Kidney capillary endothelial cell (primary cell): ENCODE results near the gene SRGAP2C.
"Not testable (repeated sequence)": the region's sequence is repeated elsewhere in the genome, so short reads cannot be mapped to it uniquely, and the experiment has no call there.

ENCODE experiments used
- DNase-seq: peaks from one replicate; pipeline ENCODE4 v3.0.0-alpha.2; 2018; ENCODE audit warnings: low spot score

The SRGAP2C gene

DNA sequence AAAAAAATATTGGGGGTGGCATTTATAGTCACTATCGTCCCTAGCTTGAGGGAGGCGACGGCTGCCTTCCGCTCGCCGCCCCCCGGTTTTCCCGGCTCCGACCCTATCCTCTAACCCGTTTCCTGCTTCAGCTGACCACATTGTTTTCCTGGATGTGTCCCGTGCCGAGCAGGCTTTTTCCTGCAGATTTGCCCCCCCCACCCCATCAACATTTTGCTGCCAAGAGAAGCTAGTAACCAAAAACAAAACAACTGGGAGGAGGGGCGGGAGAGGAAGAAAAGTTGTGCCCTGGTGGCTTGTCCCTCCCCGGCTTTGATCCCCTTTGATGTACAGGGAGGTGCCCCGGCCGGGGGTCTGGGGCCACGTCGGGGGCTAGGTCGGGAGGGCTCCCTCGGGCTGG is 1.4 kb downstream of the SRGAP2C start:
- not testable (repeated sequence) for DNase-seq

DNA sequence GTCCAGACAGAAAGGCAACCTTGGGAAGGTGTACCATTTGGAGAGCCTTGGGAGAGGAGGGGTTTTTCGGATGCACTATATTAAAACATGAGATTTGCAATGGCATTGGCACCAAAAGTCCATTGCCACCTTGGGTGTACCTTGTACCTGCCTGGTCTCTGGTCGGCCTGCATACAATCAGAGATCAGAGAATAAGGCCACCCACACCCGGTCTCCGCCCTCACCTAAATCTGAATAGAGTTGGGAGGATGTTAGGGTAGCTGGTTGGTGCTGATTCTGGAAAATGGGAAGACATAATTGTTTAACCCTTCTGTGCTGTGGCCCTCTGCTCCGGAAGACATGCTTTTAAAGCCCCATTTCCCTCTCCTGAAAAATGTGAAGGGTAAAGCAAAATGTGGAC is 3.1 kb downstream of the SRGAP2C start:
- not testable (repeated sequence) for DNase-seq

DNA sequence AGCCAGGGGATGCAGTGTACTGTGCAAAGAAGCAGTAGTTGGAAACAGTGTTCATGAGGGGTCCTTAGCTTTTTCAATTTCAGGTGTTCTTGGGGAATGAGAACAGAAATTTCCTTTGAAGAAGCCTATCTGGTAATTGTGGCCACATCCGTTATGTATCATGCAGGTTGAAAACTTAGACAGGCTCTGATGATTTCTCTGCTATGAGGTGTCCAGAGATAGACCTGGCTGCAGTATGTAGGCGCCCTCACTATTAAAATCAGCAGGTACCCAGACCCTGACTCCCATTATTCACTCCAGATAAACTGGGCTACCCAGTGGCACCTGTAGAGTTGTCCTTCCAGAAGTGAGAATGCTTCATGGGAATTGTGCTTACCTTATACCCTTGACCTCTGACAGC is 7.7 kb downstream of the SRGAP2C start:
- DNase-seq, result not testable (repeated sequence)

DNA sequence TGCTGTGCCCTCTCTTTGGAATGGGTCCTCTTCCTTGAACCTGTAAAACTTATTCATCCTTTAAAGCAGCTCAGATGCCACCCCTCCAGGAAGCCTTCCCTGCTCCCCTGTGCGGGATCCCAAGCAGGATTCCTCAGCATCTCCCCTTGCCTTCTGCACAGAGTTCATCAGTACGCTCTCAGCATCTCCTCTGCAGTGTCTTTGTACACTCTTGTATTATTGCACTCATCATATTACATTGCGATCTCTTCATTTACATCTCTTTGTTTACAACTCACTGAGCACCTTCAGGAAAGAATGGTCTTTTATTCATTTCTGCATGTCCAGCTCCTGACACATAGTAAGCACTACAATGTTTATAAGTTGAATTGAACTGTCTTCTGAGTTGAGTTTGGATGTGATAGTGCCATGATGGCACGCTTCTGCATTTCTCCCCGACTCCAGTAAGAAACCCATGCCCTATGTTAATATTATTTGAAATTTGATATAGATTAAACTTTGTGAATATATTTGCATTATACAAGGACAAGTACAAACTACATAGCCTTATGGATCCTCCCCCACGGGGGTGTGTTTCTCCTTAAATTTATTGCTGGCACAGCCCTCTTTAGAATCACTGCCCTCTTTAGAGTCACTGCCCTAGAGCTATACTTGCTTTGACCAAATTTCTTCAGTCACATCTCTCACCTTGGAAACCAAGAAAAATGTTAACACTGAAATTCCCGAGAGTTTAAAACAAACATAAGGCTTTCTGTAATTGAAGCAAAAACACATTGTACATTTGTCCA is 12.5 kb downstream of the SRGAP2C start:
- DNase-seq, result not testable (repeated sequence)

DNA sequence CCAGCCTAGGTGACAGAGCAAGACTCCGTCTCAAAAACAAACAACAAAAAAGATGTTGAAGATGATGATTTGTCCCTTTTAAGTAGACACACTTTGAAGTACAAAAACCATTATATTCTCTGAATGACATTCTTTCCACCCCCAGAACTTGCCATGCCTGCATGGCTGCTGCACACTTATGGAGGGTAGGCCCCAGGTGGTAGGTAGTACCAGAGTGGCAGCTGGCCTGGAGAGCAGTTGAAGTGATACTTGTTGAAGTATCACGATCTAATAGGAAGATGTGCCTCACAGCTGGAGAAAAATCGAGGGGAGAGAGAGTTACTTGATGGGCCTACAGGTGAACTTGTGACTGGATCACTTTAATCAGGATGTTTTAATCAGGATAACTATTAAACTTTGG is 15.0 kb downstream of the SRGAP2C start:
- not testable (repeated sequence) for DNase-seq

DNA sequence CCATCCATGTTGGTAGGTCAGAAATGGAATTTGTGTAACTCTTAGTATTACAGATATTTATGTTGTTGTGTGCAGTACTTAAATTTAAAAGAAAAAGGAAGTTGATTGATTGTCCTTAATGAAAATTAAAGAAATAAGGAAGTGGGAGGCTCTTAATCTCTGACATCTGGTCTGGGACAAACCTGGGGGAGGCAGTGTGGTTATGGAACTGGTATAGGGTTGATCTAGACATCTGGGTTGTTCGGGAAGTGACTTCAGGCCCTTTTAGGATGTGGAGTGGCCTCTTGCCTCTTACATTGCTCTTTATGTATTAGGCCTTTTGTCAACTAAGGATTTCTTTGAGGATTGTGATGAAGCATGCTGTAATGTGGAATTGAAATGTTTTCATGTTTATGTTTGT is 15.5 kb downstream of the SRGAP2C start:
- not testable (repeated sequence) for DNase-seq

DNA sequence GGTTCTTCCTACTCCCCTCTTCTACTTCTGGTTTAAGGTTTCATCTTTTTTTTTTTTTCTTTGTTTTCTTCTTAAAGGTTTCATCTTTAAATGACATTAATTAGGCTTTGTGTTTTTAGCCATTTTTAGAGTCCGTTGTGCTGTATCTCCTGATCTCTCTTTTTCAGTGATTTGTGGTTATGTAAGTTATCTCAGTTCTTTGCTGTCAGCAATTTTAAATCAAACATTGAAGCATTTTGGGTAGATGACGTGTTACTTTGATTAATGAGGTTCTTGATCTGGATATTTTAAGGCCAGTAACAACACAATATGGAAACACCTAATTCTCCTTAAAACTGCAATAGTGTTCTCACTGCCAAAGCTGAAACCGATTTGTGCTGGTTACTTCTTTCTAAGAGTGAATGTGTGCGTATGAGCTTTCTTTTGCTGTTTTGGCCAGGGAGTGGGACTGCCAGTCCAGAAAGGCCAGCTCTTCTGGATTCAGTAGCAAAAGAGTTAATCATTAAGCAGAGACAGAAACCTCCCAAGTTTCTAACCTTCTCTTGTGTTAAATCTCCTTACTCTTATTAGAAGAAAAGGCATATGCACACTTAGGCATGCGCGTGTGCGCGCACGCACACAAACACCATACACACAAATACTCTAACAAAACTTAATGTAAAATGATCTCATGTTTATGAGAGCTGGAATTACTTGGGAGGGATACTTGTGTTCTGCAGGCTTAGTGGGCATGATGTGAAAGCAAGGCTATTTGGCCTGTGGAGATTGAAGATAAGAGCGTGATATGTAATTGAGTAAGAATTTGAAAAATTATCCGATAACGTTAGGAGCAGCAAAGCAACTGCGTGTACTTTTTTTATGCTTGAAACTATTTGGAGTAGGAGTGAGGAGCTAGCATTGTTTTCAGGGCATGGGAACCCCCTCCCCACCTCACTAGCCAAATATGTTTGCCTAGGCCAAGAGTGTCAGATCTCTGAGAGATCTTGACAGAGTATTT is 16.5 kb downstream of the SRGAP2C start:
- DNase-seq, result not testable (repeated sequence)

DNA sequence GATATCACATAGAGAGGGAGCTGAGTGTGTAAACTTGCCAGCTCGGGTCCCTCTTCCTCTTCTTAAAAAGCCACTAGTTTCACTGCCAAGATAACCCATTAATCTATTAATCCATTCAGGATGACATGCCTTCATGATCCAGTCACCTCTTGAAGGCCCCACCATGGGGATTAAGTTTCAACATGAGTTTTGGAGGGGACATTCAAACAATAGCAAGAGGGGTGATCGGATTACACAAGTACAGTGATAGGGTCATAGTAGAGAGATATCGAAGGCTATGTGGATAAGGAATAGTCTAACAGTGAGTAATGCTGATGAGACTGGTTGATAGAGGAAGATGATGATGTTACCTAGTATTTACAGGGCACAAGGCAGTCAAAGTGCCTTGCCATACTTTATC is 18.2 kb downstream of the SRGAP2C start:
- DNase-seq, result not testable (repeated sequence)

DNA sequence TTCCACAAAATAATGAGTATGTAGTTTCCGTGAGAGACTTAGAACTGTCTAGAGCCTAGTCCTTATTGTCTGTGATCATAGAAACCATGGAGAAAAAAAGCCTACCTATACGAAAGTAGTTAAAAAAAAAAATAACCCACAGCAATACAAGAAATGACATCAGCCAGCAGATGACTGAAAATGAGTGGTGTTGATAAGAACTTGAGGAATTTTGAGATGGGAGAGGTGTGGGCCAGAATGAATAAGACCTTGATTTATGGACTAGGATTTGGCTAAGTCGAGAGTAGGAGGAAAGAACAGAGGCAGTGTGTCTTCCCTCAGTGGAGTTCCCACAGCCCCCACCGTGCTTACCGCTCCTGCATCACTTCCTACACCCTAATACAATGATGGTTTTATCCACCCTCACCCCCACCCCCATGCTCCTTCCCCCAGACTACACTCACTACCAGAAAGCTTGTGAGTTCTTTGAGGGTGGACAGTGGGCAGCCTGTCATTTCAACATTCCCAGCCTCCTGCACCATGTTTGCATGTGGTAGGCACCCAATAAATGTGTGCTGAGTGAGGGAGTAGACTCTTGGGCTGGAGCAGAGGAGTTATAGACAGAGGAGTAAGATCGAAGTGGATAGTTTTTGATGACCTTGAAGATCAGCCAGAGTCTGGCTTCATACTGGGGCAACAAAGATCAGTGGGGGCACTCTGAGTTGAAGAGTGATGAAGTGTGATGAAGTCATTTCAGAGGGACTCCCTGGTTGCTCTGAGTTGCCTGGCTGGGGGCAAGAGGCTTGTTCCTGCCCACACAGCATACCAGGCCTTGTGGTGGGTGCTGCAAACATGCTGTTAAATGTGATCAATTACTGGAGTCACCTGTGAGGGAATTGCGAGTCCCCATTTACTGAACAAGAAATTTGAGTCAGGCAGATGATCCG is 21.3 kb downstream of the SRGAP2C start:
- not testable (repeated sequence) for DNase-seq

DNA sequence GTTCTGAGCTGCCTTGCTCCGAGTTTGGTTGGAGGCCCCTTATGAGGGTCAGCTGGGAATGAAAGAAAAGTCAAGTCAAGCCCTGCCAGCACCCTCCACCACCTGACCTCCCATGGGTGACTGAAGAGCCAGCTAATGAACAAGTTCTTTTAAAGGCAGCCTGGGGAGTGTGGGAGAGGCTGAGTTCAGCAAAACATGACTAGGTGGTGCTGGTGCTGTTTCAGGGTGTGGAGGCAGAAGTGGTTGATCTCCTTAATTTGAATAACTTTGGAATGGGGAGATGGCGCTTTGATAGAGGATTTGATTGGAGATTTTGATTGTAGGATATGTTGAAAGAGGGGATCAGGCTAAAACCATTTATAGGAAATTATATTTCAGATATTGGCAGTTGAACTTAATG is 22.6 kb downstream of the SRGAP2C start:
- DNase-seq, result not testable (repeated sequence)

DNA sequence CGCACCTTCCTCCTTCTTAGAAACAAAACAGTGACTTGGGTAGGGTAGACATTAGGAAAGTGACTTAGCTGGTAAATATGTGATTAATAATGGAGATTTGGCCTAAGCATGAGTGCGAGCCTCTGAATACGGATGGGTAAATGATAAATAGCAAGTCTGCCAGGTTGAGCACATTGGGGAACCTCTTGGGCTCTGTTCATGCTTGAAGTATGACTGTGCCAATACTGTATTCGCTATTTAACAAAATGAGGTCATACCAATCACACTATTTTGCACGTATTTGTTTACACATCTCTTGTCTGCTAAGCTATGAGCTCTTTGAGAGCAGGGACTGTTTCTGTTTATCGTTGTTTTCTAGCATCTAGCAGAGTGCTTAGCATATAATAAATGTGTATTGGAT is 23.6 kb downstream of the SRGAP2C start:
- DNase-seq, result not testable (repeated sequence)

DNA sequence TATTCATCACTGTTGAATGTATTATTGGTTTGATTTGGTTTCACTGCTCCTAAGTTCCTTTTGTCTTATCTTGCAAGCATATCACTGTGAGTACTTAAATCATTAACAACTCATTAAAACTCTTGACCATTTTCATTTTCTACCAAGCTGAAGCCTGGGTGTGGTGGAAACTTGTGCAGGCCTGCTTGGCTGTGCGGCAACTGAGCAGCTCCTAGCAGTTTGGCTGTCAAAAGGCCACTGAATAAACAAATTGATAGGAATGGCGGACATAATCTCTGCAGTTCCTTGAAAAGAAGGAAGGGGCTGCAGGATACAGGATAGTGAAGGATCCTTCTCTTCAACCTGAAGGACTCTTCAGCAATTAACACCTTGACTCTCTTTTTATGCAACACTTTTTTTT is 26.0 kb downstream of the SRGAP2C start:
- DNase-seq, result not testable (repeated sequence)

DNA sequence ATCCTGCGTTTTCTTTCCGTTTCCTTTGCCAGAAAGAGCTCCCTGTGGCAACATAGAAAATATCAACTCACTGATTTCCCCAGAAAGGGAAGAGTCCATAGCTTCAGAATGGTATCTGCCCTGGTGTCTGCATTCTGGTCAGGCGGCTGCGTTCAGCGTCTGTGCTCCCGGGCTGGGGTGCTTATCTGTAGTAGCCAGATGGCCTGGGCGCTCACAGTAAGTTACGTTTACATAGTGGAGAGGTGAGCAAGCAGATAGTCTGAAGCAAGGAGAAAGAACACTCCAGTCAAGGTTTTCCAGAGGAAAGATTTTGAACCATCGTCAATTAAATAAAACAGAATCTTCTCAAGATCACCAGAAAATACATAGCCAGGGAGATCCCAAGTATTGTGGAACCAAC is 28.7 kb downstream of the SRGAP2C start:
- not testable (repeated sequence) for DNase-seq

DNA sequence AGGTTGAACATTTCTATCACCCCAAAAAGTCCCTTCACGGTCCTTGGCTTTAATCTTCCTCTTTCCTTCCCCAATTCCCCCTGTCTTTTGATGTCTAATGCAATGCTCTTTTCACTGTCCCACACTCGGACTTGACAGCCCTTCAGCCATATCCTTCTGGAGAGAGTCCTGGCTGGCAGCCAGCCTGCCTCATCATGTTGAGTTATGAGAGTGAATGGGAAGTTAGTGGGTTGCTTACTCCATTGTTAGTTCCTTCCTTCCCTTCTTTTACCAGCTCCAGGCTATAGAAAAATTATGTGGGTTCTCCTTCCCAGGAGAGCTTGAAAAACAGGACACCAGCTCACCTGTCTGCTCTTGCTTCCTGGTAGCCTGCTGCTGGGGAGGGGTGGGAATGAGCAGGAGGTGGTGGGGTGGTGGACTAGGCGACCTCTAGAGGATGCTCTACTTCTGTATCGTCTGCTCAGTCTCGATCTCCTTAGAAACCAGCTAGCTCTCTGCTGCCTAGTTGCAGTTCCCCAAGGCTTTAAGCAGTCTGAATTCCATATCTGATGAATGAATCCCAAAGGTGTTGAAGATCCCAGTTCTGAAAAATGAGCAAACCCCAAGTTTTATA is 29.9 kb downstream of the SRGAP2C start:
- DNase-seq, result not testable (repeated sequence)

DNA sequence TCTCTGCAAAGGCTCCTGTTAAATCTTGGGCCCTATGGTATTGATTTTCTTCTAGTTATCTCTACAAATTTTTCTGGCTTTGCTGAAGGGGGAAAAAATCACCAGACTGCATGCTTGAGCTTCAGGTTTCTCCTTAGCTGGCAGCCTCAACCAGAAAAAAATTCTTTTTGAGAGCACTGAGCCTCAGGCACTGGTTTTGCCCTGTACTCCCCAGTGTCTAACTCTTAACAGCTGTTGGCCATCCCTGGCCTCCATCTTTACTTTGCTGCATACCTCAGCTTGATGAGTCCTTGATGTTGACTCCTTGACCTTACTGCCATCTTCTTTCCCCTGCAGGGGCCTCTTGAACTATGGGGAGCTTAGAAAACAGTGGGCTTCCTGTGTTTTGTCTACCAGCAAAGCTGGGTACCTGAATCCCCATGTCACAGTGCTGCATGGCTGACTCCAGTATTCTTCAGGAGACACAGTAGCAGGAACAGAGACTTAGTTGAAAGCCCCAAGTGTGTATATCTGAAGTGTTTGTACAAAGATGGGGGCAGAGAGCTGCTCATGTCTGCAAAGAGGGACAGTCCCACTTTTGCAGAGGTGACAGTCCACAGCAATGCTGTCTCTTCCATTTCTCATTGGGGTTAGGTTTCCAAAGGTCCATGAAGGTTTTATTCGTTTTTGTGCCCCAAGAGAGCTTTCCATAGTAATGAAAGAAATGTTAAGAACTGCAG is 31.1 kb downstream of the SRGAP2C start:
- not testable (repeated sequence) for DNase-seq

DNA sequence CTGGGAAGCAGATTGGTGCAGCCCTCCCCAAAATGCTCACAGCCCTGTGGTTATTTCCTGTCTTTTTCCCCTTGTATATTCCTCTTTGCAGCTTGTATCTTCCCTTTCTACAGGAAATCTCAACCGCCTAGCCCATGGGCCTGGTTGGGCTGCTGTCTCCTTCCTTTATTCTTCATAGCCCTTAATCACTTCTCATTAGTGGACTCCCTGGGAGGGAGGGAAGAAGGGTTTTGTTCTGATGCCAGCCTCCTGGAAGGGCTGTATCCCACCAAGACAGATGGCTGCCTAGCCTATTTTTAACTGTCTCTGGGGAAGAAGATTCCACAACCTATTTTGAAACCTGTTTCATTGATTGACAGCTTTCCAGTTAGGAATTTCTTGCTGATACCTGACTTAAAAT is 31.9 kb downstream of the SRGAP2C start:
- DNase-seq, result not testable (repeated sequence)

DNA sequence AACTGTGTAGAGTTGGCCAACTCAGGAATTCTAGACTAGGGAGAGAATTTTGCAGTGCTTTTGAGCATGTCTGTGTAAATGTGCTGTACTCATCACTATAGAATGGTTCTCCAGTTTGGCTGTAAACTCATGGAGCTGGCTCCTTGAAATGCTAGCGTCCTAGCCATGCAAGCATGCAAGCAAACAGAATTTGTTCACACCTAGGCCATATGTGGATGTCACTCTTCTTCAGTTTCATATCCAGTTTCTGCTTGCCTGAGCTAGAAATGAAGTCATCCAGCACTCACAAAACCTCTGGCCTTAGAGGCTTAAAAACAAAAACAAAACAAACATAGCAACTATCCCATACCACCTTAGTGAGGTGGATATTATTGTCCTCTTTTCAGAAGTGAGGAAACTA is 37.0 kb downstream of the SRGAP2C start:
- DNase-seq, result not testable (repeated sequence)

DNA sequence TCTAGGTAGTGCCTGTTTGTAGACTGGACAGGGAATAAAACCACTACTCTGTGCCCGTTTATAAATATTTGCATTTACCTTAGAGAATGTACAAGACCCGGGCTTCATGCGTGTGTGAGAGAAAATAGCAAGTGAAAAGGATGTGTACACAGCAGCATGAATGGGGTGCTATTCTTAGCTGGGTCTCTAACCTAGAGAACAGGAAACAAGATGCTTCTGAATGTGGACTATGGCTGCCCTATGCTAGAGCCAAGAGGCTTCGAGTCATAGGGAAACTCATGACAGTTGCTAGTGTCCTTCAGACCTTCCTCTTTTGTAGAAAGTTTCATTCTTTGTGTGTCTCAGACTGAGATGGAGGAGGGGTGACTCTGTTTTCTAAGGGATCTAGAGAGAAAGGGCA is 39.9 kb downstream of the SRGAP2C start:
- not testable (repeated sequence) for DNase-seq

DNA sequence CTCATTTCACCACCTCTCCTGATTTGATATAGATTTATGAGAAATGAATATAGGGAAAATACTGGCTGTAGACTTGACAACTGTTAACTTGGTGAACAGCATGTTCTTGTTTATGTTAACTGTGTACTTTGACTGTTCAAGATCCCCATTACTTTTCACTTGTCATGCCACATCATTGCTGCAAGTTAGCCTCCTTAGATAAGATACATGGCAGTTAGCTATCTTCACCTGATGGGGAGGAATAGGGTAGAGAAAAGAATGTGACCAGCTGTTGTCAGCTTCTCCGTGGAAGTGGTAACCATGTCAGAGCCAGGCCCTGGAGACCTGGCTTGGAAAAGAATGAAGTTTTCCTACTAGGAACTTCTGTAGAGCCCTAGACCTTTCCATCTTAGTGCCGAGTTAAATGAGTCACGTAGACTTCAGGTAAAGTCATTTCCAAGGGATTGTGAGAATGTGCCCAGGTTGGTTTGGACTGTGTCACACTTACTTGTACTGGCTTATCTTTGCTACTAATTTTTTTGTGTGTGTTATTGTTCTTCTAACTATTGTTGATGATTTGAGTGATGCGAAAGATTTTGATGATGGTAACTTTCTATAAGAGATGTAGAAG is 41.6 kb downstream of the SRGAP2C start:
- not testable (repeated sequence) for DNase-seq

DNA sequence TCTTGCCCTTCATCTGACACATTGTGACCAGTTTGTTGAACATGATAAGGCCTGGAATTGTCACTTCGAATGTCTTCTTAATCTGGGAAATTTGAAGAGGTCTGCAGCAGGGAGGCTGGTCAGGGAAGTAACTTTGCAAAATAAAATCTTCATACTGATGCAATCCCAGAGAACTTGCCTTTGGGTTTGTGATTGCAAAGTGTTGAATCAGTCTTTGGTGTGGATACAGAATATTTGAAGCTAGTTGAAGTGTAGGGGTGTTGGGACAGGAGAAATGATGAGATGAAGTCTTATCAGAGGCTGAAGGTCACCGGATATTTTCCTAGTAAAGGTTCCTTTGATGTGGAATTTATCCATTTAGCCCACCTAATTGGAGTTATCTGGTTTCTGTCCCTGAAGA is 42.1 kb downstream of the SRGAP2C start:
- DNase-seq, result not testable (repeated sequence)
